HG02943 (cell line): ENCODE data around the gene JUN.

Experiments used
- ATAC-seq: cut with Tn5 transposase; IDR thresholded peaks from one replicate; pipeline ENCODE4 v1.9.1; 2021; ENCODE audit warnings: mild to moderate bottlenecking, low read depth, moderate library complexity; ENCODE audit not compliant: unreplicated experiment

The JUN gene

GRCh38 chr1:58764294-58764978 is 19.4 kb downstream of the JUN start:
- no peak for ATAC-seq

- ATAC-seq, result no peak
These were observed 20.6 kb downstream of the JUN start for GRCh38 chr1:58763214-58763613.

GRCh38 chr1:58762806-58763205 is 21.0 kb downstream of the JUN start:
- no peak for ATAC-seq

GRCh38 chr1:58755468-58755872 is 28.4 kb downstream of the JUN start:
- ATAC-seq, result no peak

- ATAC-seq, result no peak
These were observed 29.0 kb downstream of the JUN start for GRCh38 chr1:58754683-58755467.

GRCh38 chr1:58754073-58754613 is 29.7 kb downstream of the JUN start:
- no peak for ATAC-seq

GRCh38 chr1:58753431-58753866 is 30.4 kb downstream of the JUN start:
- ATAC-seq, result no peak

GRCh38 chr1:58749646-58750045 is 34.2 kb downstream of the JUN start:
- no peak for ATAC-seq

GRCh38 chr1:58748666-58749065 is 35.2 kb downstream of the JUN start:
- ATAC-seq, result no peak

GRCh38 chr1:58746757-58747156 is 37.1 kb downstream of the JUN start:
- no peak for ATAC-seq

GRCh38 chr1:58746182-58746581 is 37.7 kb downstream of the JUN start:
- ATAC-seq, result no peak

- ATAC-seq, result no peak
These were observed 38.2 kb downstream of the JUN start for GRCh38 chr1:58745666-58746065.

- ATAC-seq, result no peak
These were observed 38.7 kb downstream of the JUN start for GRCh38 chr1:58745117-58745516.

- ATAC-seq, result no peak
These were observed 41.9 kb downstream of the JUN start for GRCh38 chr1:58741678-58742553.

GRCh38 chr1:58739856-58740466 is 43.9 kb downstream of the JUN start:
- ATAC-seq, result no peak

- no peak for ATAC-seq
These were observed 45.0 kb downstream of the JUN start for GRCh38 chr1:58738876-58739275.

GRCh38 chr1:58735586-58735985 is 48.3 kb downstream of the JUN start:
- ATAC-seq, result no peak

GRCh38 chr1:58734630-58735029 is 49.2 kb downstream of the JUN start:
- no peak for ATAC-seq

GRCh38 chr1:58732087-58732775 is 51.6 kb downstream of the JUN start:
- no peak for ATAC-seq
